Loucy (cell line): ENCODE results near the gene NECTIN1.

Source experiments
- H2AFZ ChIP-seq: fragments of 200-600 bp; sonication (generic); 2 replicates; pipeline ENCODE4 v1.6.0; 2016; ENCODE audit warnings: antibody characterized with exemption, mild to moderate bottlenecking, low read length, moderate library complexity
- H3F3A ChIP-seq: fragments of 200-600 bp; 2 replicates; pipeline ENCODE4 v1.6.0; 2016; ENCODE audit warnings: antibody characterized with exemption, low read depth, mild to moderate bottlenecking
- H3K27me3 ChIP-seq: fragments of 200-600 bp; sonication (generic); 2 replicates; pipeline ENCODE4 v1.6.1; 2014; ENCODE audit warnings: low read length, mild to moderate bottlenecking; ENCODE audit not compliant: insufficient read depth, poor library complexity, severe bottlenecking
- H3K36me3 ChIP-seq: fragments of 200-600 bp; sonication (generic); 2 replicates; pipeline ENCODE4 v1.6.1; 2016; ENCODE audit warnings: low read length; ENCODE audit not compliant: insufficient read depth
- H3K4me1 ChIP-seq: fragments of 200-600 bp; sonication (generic); 2 replicates; pipeline ENCODE4 v1.5.1; 2014; ENCODE audit warnings: low read length, mild to moderate bottlenecking; ENCODE audit not compliant: insufficient read depth, poor library complexity, severe bottlenecking
- H3K4me2 ChIP-seq: fragments of 200-600 bp; sonication (generic); 2 replicates; pipeline ENCODE4 v1.6.0; 2014; ENCODE audit warnings: antibody characterized with exemption, low read length, low read depth, mild to moderate bottlenecking; ENCODE audit not compliant: poor library complexity, severe bottlenecking
- H3K4me3 ChIP-seq: fragments of 200-600 bp; sonication (generic); 2 replicates; pipeline ENCODE4 v1.5.1; 2014; ENCODE audit warnings: low read length, mild to moderate bottlenecking, mixed read lengths; ENCODE audit not compliant: poor library complexity, severe bottlenecking
- H3K79me2 ChIP-seq: fragments of 200-600 bp; sonication (generic); 2 replicates; pipeline ENCODE4 v1.6.1; 2014; ENCODE audit warnings: low read length; ENCODE audit not compliant: insufficient read depth
- H3K9ac ChIP-seq: fragments of 200-600 bp; sonication (generic); 2 replicates; pipeline ENCODE4 v1.6.0; 2014; ENCODE audit warnings: mild to moderate bottlenecking, low read depth, low read length, moderate library complexity; ENCODE audit not compliant: poor library complexity, severe bottlenecking
- H3K9me2 ChIP-seq: fragments of 200-600 bp; sonication (generic); replicated peaks from 2 replicates; pipeline ENCODE4 v1.6.1; 2016; ENCODE audit warnings: low read depth, low read length, mixed read lengths
- H3K9me3 ChIP-seq: fragments of 200-600 bp; sonication (generic); 2 replicates; pipeline ENCODE4 v1.6.1; 2014; ENCODE audit warnings: mild to moderate bottlenecking, antibody characterized with exemption, low read length, low read depth; ENCODE audit not compliant: insufficient read depth
- H4K20me1 ChIP-seq: fragments of 200-600 bp; sonication (generic); 2 replicates; pipeline ENCODE4 v1.6.0; 2014; ENCODE audit warnings: antibody characterized with exemption, low read length, mild to moderate bottlenecking; ENCODE audit not compliant: insufficient read depth, poor library complexity, severe bottlenecking
- EZH2phosphoT487 ChIP-seq: fragments of 200-600 bp; IDR thresholded peaks from 2 replicates; pipeline ENCODE4 v1.6.1; 2018; ENCODE audit warnings: antibody characterized with exemption, mild to moderate bottlenecking, moderate library complexity, borderline replicate concordance
- TF ChIP-seq, protein P1 (sequence below): fragments of 200-600 bp; sonication (generic); conservative IDR thresholded peaks from 2 replicates; pipeline ENCODE4 v1.5.1; 2014; ENCODE audit warnings: mild to moderate bottlenecking, antibody characterized with exemption, low read length

Gene NECTIN1

GRCh38 chr11:119772641-119773415 lies 43.8 kb upstream of the NECTIN1 start:
- Histone ChIP-seq H3K36me3 (no peaks in the 10 kb centered on the region), H3K9me2 (no peaks in the 10 kb centered on the region), H3K4me3 (no peak overlapping the region), H3K9ac (no peak overlapping the region), H4K20me1 (no peaks in the 10 kb centered on the region), H3K4me1 (no peaks in the 10 kb centered on the region), H3K79me2 (no peaks in the 10 kb centered on the region), H3K4me2 (no peak overlapping the region), H2AFZ (no peak overlapping the region), H3K27me3 (no peaks in the 10 kb centered on the region), H3K9me3 (no peaks in the 10 kb centered on the region), H3F3A (no peaks in the 10 kb centered on the region)
- no peak for TF ChIP-seq EZH2phosphoT487
- TF ChIP-seq, protein P1, sequence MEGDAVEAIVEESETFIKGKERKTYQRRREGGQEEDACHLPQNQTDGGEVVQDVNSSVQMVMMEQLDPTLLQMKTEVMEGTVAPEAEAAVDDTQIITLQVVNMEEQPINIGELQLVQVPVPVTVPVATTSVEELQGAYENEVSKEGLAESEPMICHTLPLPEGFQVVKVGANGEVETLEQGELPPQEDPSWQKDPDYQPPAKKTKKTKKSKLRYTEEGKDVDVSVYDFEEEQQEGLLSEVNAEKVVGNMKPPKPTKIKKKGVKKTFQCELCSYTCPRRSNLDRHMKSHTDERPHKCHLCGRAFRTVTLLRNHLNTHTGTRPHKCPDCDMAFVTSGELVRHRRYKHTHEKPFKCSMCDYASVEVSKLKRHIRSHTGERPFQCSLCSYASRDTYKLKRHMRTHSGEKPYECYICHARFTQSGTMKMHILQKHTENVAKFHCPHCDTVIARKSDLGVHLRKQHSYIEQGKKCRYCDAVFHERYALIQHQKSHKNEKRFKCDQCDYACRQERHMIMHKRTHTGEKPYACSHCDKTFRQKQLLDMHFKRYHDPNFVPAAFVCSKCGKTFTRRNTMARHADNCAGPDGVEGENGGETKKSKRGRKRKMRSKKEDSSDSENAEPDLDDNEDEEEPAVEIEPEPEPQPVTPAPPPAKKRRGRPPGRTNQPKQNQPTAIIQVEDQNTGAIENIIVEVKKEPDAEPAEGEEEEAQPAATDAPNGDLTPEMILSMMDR: no peak

GRCh38 chr11:119772076-119772475 lies 43.1 kb upstream of the NECTIN1 start:
- Histone ChIP-seq H3K79me2 (no peaks in the 10 kb centered on the region), H3F3A (no peaks in the 10 kb centered on the region), H2AFZ (no peak overlapping the region), H4K20me1 (no peaks in the 10 kb centered on the region), H3K4me3 (no peak overlapping the region), H3K9me3 (no peaks in the 10 kb centered on the region), H3K4me1 (no peaks in the 10 kb centered on the region), H3K9me2 (no peaks in the 10 kb centered on the region), H3K27me3 (no peaks in the 10 kb centered on the region), H3K9ac (no peak overlapping the region), H3K36me3 (no peaks in the 10 kb centered on the region), H3K4me2 (no peak overlapping the region)
- TF ChIP-seq EZH2phosphoT487: no peak
- TF ChIP-seq, protein P1: no peak

- Histone ChIP-seq H2AFZ (no peak overlapping the region), H3K9me2 (no peaks in the 10 kb centered on the region), H4K20me1 (no peaks in the 10 kb centered on the region), H3K4me2 (no peak overlapping the region), H3K4me1 (no peaks in the 10 kb centered on the region), H3K9ac (no peak overlapping the region), H3K9me3 (no peaks in the 10 kb centered on the region), H3F3A (no peaks in the 10 kb centered on the region), H3K4me3 (no peak overlapping the region), H3K79me2 (no peaks in the 10 kb centered on the region), H3K36me3 (no peaks in the 10 kb centered on the region), H3K27me3 (no peaks in the 10 kb centered on the region)
- TF ChIP-seq, protein P1: no peak
- no peak for TF ChIP-seq EZH2phosphoT487
Measured at GRCh38 chr11:119771172-119771770, 42.3 kb upstream of the NECTIN1 start.
